Neural crest cell (in vitro differentiated cells): ENCODE results near the gene EMC6. TPM values are rescaled to one million over a fixed set of nuclear protein-coding genes. Genes with fewer than 3 reads are reported as not detected.
A peak's percentile ranks its signal among the peaks of the same experiment; 100 is the strongest.

Source experiments
- DNase-seq: peaks from one replicate; pipeline ENCODE4 v3.0.0; 2021; ENCODE audit warnings: low read depth, mixed read lengths, low spot score
- H3K27ac Mint-ChIP-seq: one replicate; pipeline ENCODE4 v1.8.0; 2021; ENCODE audit warnings: mild to moderate bottlenecking, mixed read lengths; ENCODE audit not compliant: unreplicated experiment
- H3K27me3 Mint-ChIP-seq: 2 replicates; pipeline ENCODE4 v1.8.0; 2021; ENCODE audit warnings: low read depth, mild to moderate bottlenecking, mixed read lengths
- H3K36me3 Mint-ChIP-seq: 2 replicates; pipeline ENCODE4 v1.8.0; 2021; ENCODE audit warnings: low read depth, mild to moderate bottlenecking, mixed read lengths
- H3K4me1 Mint-ChIP-seq: 2 replicates; pipeline ENCODE4 v1.8.0; 2021; ENCODE audit warnings: mixed read lengths
- H3K4me3 Mint-ChIP-seq: one replicate; pipeline ENCODE4 v1.8.0; 2021; ENCODE audit warnings: mild to moderate bottlenecking, mixed read lengths
- H3K9me3 Mint-ChIP-seq: 2 replicates; pipeline ENCODE4 v1.8.0; 2021; ENCODE audit warnings: mixed read lengths
- CTCF ChIP-seq: fragments of 200-600 bp; sonication (generic); conservative IDR thresholded peaks from 2 replicates; pipeline ENCODE4 v1.5.0; 2021; ENCODE audit warnings: antibody characterized with exemption, mild to moderate bottlenecking
- total RNA-seq: library from RNA; stranded (reverse); gene quantifications from 2 replicates; pipeline ENCODE4 v1.2.1, GENCODE V29; 2021

Gene EMC6
- total RNA-seq, 1 donor from 2014 or later = 53.4 TPM

GRCh38 chr17:3645310-3645709, 23.3 kb upstream of the EMC6 start:
- H3K27me3 Mint-ChIP-seq = no peaks in the 10 kb centered on the region
- no peaks in the 10 kb centered on the region for H3K36me3 Mint-ChIP-seq
- DNase-seq = no peak
- no peak for TF ChIP-seq CTCF
- H3K9me3 Mint-ChIP-seq = no peaks in the 10 kb centered on the region
- no peak overlapping the region for H3K4me3 Mint-ChIP-seq
- H3K27ac Mint-ChIP-seq = no peak overlapping the region
- H3K4me1 Mint-ChIP-seq = peaks cover 10% of the 10 kb centered on the region

- peaks cover 10% of the 10 kb centered on the region for H3K4me1 Mint-ChIP-seq
Observed at GRCh38 chr17:3647251-3647650, 21.4 kb upstream of the EMC6 start.

GRCh38 chr17:3647769-3648555, 20.6 kb upstream of the EMC6 start:
- Mint-ChIP-seq H3K4me1 (peaks cover 10% of the 10 kb centered on the region), H3K27me3 (no peaks in the 10 kb centered on the region), H3K4me3 (peak overlapping the region; percentile 48), H3K36me3 (no peaks in the 10 kb centered on the region), H3K9me3 (no peaks in the 10 kb centered on the region), H3K27ac (peak overlapping the region; percentile 72)
- TF ChIP-seq CTCF = peak; percentile 66
- peak; percentile 70 for DNase-seq

More at GRCh38 chr17:3647251-3647650, 21.4 kb upstream of the EMC6 start:
- DNase-seq = no peak
- Mint-ChIP-seq H3K9me3 (no peaks in the 10 kb centered on the region), H3K36me3 (no peaks in the 10 kb centered on the region), H3K27ac (no peak overlapping the region), H3K27me3 (no peaks in the 10 kb centered on the region), H3K4me3 (no peak overlapping the region)
- TF ChIP-seq CTCF = no peak

- H3K4me3 Mint-ChIP-seq = no peak overlapping the region
- DNase-seq = no peak
- no peaks in the 10 kb centered on the region for H3K9me3 Mint-ChIP-seq
- TF ChIP-seq CTCF = no peak
- no peaks in the 10 kb centered on the region for H3K27me3 Mint-ChIP-seq
- no peaks in the 10 kb centered on the region for H3K4me1 Mint-ChIP-seq
- peak overlapping the region; percentile 19 for H3K27ac Mint-ChIP-seq
- no peaks in the 10 kb centered on the region for H3K36me3 Mint-ChIP-seq
Observed at GRCh38 chr17:3655766-3656165, 12.8 kb upstream of the EMC6 start.

GRCh38 chr17:3656353-3656752, 12.3 kb upstream of the EMC6 start:
- no peak for DNase-seq
- H3K27me3 Mint-ChIP-seq = no peaks in the 10 kb centered on the region
- no peaks in the 10 kb centered on the region for H3K9me3 Mint-ChIP-seq
- H3K4me3 Mint-ChIP-seq = peak overlapping the region; percentile 34
- H3K4me1 Mint-ChIP-seq = no peaks in the 10 kb centered on the region
- TF ChIP-seq CTCF = no peak
- no peak overlapping the region for H3K27ac Mint-ChIP-seq
- H3K36me3 Mint-ChIP-seq = no peaks in the 10 kb centered on the region
